OCI-M2 (cell line): Measurements from ENCODE around the gene MAL.
"Not testable (repeated sequence)": the region's sequence is repeated elsewhere in the genome, so short reads cannot be mapped to it uniquely, and the experiment has no call there.

ENCODE experiments used
- DNase-seq: peaks from one replicate; lab custom pipeline; 2025; ENCODE audit not compliant: unreplicated experiment; lab: John Stamatoyannopoulos, UW

The MAL gene

GRCh38 chr2:95032341-95032740, 6.8 kb downstream of the MAL start:
- no peak for DNase-seq

DNA sequence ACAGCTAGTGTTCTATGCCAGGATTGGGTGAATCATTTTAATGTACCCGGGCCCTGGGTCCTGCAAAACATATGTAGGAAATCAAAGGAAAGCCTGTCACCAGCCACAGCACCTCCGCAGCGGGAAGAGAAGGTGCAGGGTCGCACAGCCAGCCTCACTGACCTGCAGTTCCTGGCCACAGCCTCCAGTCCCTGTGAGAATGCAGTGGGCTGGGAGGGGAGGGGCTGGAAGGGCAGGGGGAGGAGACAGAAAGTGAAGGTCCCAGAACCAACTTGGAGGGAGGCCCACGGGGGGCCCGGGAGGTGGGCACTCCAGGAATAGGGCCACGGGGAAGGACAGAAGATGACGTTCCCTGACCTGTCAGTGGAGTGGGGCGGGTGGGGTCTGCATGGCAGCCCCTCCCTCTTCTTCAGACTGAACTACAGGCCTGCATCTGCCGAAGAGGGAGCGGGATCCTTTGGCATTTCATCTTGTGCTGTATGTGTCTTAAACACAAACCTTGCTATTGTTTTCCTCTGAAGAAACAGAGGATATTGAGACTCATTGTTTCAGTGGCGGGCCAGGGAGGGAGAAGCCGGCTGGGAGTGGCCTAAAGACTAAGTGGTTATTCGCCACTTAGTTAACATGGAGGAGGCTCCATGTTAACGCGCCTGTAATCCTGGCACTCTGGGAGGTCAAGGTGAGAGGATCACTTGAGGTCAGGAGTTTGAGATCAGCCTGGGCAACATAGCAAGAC, 7.5 kb downstream of the MAL start:
- DNase-seq, result no peak

DNA sequence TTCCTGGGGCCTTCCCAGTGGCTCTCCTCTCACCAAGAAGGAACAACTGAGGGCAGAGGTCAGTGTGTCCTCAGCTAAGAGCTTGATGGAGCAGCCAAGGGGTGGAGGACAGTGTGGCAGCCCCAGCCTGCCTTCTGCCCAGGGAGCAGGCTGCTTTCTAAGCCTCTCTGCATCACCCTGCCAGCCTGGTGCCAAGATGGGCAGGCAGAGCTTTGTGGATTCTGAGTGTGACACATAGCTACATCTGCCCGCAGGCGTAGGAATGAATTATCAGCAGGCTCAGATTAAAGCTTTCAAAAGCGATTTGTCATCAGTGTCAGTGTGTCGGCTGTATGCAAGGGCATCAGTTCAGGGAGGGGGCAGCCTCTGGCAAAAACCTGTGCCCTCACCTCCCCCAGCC, 8.7 kb downstream of the MAL start:
- no peak for DNase-seq

DNA sequence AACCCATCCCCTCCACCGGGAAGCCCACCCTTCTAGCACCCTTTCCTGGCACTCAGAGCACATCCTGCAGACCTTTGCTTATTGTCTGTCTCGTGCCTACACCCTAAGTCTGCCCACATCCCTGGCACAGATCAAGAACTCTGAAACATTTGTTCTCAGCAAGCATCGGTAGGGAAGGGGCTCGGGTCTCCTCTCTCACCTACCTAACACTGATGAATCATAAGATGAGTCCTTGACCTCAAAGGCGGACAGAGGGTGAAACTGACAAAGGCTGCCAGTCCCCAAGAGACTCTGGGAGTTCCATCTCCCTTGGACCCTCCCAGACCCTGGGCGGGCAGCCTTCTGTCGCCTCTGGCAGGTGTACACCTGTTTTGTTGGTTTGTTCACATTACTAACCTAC, 9.3 kb downstream of the MAL start:
- no peak for DNase-seq

DNA sequence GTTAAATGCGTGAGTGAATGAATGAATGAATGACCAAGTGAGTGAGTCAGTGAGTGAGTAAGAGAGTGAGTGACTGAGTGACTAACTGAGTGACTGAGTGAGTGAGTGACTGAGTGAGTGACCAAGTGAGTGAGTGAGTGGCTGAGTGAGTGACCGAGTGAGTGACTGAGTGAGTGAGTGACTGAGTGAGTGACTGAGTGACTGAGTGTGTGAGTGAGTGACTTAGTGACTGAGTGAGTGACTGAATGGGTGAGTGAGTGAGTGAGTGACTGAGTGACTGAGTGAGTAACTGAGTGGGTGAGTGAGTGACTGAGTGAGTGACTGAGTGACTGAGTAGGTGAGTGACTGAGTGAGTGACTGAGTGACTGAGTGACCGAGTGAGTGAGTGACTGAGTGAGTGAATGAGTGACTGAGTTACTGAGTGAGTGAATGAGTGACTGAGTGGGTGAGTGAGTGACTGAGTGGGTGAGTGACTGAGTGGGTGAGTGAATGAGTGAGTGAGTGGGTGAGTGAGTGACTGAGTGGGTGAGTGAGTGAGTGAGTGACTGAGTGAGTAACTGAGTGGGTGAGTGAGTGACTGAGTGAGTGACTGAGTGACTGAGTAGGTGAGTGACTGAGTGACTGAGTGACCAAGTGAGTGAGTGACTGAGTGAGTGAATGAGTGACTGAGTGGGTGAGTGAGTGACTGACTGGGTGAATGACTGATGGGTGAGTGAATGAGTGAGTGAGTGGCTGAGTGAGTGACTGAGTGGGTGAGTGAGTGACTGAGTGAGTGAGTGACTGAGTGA, 11.3 kb downstream of the MAL start:
- no peak for DNase-seq

DNA sequence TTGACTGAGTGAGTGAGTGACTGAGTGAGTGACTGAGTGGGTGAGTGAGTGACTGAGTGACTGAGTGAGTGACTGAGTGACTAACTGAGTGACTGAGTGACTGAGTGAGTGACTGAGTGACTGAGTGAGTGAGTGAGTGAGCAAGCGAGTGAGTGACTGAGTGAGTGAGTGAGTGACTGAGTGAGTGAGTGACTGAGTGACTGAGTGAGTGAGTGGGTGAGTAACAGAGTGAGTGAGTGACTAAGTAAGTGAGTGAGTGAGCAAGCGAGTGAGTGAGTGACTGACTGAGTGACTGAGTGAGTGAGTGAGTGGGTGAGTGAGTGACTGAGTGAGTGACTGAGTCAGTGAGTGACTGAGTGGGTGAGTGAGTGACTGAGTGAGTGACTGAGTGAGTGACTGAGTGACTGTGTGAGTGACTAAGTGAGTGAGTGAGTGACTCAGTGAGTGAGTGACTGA, 11.9 kb downstream of the MAL start:
- DNase-seq, result no peak

DNA sequence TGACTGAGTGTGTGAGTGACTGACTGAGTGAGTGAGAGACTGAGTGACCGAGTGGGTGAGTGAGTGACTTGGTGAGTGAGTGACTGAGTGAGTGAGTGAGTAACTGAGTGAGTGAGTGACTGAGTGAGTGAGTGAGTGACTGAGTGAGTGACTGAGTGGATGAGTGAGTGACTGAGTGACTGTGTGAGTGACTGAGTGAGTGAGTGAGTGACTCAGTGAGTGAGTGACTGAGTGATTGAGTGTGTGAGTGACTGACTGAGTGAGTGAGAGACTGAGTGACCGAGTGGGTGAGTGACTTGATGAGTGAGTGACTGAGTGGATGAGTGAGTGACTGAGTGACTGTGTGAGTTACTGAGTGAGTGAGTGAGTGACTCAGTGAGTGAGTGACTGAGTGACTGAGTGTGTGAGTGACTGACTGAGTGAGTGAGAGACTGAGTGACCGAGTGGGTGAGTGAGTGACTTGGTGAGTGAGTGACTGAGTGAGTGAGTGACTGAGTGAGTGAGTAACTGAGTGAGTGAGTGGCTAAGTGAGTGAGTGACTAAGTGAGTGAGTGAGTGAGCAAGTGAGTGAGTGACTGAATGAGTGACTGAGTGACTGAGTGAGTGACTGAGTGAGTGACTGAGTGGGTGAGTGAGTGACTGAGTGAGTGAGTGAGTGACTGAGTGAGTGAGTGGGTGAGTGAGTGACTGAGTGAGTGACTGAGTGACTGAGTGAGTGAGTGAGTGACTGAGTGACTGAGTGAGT, 12.5 kb downstream of the MAL start:
- not testable (repeated sequence) for DNase-seq

GRCh38 chr2:95038635-95039298, 13.3 kb downstream of the MAL start:
- DNase-seq, result no peak

GRCh38 chr2:95039363-95039762, 13.9 kb downstream of the MAL start:
- DNase-seq, result no peak

GRCh38 chr2:95039978-95040377, 14.5 kb downstream of the MAL start:
- DNase-seq, result no peak

DNA sequence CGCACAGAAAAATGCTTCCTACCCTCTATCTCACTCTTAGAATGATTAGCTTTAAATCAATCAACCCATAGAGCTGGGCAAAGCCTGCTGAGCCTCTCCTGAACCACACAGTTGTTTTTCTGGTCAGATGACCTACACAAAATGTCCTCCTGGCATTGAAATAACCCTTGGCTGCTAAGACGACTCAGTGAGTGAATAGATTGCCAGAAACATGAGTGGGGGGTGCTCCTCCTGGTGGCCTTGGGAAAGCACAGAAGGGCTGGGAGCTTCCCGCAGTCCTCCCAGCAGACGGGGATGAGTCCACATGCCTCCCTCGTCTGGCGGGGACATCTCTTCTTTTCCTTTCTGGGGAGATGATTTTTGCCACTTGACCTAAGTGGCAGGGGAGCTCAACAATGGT, 14.9 kb downstream of the MAL start:
- no peak for DNase-seq

GRCh38 chr2:95041060-95041823, 15.7 kb downstream of the MAL start:
- no peak for DNase-seq

- DNase-seq, result no peak
Measured at GRCh38 chr2:95041824-95042442, 16.4 kb downstream of the MAL start.

DNA sequence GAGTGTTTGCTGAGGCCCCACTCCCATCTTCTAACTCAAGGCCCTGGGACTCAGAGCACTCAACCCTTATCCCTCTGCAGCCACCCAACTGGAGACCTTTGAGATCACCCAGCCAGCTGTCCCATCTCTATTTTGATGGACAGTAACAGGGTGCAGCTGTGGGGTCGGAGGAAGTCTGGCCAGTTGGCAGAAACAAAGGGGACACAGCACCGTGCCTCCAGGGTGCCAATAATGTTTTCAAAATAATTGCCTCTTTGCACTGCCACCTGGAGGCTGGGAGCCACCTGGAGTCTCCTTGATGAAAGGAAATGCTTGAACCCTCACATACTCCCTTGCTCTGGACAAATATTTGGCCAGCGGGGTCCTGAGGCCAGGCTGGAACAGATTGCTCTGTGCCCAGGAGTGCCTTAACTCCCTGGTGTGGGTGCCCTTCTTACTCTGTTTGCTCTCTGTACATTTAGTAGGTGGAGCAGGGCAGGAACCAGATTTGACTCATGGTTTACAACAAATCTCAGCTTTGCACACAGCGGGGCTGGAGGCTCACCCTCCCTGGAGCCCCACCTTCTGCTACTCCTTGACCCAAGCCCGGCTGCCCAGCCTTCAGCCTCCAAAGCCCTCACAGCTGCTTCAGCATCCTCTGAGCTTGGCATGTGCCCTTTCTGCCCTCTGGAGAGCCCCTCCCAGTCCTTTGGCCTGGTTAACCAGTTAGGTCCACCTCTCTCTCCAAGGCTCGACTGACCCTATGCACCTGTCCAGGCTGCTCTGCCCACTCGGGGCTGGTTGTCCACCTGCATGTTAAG, 17.2 kb downstream of the MAL start:
- no peak for DNase-seq

DNA sequence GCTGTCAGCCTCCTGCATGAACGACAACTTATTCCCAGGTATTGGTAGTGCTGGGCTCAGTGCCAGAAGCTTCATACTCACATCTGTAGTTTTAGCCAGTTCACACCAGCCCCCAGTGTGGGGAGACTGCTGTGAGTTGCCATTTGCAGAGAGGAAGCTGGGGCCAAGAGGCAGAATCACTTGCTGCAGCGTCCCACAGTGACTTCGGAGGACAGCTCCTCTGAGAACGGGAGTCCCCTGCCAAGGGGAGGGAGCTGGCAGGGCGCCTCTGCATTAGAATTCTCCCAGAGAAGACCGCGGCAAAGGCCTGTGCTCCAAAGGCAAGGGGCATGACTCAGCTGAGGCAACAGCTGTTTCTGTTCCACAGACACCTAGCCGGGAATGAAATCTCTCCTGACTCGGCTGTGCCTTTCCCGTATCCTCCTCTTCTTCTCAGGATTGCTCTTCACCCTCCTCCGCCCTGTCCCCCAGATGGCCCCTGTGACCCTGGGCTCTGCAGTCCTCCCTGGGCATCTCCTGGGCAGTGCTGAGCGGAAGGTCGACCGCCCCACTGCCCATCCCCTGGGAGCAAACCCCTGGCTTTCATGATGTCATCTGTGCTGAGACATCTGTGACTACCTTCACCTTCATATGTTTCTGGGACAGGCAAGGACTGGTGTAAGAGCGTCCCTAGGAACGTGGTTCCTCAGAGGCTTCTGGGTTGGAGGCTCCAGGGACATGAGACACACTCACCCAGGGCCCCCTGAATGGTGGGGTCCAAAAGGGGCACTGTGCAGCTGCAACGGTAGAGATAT, 18.0 kb downstream of the MAL start:
- DNase-seq, result no peak

- no peak for DNase-seq
Measured at GRCh38 chr2:95044601-95045000, 19.1 kb downstream of the MAL start.

GRCh38 chr2:95046371-95047112, 21.0 kb downstream of the MAL start:
- DNase-seq, result no peak
